ENCODE results near the gene RGS10.
A peak's percentile ranks its signal among the peaks of the same experiment; 100 is the strongest.

The RGS10 gene

DNA sequence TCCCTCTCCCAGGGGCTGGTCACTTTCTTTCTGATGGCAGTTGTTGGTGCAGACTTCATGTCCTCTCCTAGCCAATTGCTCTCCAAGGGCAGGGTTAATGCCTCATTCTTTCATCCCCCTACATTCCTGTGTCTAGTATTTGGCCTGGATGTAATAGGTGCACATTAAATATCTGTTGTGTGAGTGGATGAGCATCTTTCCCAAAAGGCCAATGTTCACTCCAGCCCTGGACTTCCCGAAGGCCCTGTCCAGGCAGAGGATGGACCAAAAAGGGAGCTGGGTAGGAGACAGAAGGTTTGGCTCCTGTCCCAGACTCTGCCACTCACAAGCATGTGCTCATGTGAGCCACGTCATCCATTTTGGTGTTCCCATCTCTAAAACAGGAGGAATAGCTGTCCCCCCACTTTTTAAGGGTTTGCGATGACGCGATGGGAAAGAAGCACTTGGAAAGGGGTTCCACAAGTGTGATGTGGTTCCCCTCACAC, 47.5 kb downstream of the RGS10 start:
- no peak for DNase-seq

DNA sequence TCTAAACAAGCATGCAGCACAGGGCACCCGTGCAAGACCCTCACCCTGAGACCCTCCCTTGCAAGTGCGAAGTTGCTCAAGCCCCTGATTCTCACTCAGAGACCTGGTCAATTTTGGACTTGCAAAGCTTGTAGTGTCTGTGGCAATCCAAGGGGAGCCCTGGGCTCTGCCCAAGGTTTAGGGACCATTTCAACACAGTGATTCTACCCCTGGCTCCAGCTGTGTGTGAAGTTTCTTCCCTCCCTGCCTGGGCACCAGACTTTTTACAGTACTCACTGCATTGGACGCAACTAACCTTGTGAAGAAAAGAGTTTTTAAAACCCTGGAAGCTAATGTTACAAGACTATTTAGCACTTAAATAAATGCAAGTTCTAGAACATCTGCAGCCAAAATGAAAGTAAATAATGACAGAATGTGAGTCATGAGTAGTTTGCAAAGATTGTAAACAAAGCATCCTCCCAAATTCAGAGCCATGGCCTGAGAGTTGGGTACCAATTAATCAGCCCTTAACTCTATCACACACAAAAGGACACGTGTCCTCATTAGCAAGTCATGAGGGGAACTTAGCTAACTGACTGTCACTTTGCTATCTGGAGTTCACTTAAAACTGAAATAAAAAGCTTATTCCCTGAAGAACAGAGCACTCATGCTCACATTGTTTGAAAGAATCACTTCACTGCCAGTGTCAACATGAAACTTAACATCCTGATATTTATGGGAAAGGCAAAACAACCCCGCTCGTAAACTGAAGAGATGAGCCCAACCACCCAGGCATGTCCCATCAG, 48.1 kb downstream of the RGS10 start:
- no peak for DNase-seq

DNA sequence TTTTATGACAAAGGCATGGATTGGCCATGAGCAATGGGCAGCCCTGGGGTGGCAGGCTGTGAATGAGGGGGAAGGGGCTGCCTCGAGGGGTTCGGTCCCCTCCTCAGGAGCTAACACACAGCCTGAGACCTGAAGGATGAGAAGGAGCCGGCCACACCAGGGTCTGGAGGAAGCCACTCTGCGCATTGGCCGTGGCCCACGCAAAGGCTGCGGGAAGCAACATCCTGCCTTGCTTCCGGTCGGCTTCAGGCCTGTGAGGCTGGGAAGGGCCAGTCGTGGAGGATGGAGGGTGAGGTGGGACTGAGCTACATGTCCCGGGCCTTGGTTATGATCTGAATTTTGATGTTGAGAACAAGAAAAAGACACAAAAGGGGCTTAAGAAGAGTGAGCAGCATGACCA, 49.4 kb downstream of the RGS10 start:
- peak; percentile 21 for DNase-seq

DNA sequence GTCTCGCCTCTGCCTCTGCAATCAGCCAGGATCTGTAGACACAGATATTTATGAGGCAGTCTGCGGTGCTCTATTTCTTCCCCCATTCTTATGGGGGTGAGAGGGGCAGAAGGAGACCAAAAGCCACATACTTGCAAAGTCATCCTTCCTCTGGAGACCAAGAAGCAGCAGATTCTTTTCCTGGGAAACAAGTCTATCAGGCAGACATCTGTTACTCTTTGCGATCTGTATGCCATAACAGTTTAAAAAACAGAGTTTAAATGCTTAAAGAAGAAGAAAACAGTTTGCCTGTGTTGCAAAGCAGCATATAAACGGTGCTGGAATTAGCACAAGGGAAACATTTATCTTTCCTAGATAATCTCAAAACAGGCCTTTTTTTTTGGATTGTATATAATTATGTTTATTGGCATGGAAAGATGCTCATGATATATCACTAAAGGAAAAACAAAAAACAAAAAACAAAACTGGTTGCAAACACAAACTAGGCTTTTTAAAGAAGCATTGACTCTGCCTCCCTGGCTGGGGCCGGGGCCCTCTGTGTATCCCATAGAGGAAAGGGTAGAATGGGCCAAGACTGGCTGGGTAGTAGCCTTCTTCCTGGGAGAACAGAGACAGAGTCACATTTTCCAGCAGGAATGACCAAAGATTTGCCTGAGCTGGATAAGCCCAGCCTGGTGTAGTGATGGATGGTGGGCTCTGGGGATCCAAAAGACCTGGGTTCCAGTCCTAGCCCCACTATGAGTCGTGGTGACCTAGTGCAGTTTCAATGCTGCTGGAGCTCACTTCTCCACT, 50.4 kb downstream of the RGS10 start:
- DNase-seq = no peak

DNA sequence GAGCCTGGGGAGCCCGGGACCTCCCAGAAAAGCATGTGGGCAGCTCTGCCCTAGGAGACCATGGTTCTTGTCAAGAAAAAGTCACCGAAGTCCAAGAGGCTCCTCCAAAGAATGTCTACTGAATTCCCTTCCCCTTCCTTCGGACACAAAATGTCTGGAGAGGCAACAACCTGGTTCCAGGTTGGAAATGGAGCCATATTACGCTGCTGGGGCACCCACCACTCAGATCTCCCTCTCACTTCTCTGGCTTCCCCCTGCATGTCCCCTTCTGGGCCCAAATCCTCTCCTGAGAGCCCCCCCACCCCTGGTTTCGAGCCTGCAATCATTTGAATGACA, 52.6 kb downstream of the RGS10 start:
- DNase-seq = no peak

DNA sequence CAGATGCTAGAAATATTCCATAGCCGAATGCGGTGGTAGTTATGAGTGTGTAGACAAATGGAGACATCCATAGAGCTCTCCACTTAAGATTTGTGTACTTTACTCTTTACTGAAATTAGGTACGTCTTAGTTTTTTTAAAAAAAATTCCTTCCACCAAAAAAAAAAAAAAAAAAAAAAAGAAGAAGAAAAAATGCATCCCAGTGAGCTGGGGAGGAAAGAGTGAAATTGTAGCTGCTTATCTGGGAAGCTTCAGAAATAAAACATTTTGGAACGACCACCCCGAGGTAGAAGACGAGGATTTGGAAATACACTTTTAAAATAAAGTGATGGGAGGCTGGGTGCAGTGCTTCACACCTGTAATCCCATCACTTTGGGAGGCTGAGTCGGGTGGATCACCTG, 53.8 kb downstream of the RGS10 start:
- DNase-seq = no peak

DNA sequence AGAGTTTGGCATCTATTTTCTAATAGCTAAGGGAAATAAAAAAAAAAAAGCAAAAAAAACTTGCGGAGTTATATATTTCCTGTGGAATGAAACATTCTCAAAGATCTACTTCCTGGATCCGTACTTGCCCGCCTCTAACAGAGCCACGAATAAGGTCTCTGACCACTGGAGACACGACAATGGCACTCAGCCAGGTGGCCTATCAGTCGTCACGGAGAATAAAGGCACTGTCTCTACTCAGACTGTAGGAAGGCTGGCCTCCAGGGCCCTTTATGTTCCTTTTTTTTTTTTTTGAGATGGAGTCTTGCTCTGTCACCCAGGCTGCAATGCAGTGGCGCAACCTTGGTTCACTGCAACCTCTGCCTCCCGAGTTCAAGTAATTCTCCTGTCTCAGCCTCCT, 58.7 kb downstream of the RGS10 start:
- no peak for DNase-seq

DNA sequence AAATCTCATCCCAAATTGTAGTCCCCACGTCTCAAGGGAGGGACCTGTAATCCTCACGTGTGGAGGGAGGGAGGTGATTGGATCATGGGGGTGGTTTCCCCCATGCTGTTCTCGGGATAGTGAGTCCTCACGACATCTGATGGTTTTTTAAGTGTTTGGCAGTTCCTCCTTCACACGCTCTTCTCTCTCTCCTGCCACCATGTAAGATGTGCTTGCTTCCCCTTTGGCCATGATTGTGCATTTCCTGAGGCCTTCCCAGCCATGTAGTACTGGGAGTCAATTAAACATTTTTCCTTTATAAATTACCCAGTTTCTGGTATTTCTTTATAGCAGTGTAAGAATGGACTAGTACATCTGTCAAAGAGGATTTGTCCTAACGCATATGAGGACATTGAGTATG, 59.5 kb downstream of the RGS10 start:
- DNase-seq = no peak

DNA sequence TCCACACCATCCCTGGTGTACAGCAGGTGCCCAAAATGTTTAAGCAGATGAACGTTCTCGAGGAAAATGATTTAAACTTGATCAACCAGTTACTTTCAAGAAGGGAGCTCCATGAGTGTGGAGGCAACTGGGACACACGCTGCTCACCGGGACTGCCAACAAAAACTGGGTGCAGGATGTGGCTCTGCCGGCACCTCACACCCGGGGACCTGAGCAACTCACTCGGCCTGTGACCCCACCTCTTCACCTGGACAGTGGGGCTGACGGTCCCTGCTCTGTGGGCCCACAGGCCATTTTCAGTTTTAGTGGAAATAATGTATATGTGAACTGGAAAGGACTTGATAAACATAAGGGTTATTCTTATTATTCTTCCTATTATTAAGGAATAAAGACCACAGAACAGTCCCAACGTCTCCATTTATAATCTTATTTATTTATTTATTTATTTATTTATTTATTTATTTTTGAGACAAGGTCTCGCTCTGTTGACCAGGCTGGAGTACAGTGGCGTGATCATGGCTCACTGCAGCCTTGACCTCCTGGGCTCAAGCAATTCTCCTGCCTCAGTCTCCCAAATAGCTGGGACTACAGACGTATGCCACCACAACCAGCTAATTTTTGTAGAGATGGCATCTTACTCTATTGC, 60.6 kb downstream of the RGS10 start:
- DNase-seq = no peak

DNA sequence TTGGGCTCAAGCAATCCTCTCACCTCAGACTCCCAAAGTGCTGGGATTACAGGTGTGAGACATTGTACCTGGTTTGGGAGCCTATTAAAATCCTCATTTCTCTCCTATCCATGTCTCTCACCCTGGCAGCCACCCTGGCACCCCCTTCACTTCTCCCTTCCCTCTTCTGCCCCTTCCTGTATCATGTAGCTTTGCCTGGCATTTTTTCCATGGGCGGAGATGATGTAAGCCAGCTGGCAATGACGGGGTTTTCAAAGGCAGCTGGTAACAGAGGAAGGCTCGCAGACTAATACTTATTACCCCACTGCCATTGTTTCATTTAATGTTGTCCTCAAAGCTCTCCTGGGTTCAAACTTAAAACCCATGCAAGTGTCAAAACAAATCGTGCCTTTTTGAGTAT, 61.9 kb downstream of the RGS10 start:
- DNase-seq = no peak

DNA sequence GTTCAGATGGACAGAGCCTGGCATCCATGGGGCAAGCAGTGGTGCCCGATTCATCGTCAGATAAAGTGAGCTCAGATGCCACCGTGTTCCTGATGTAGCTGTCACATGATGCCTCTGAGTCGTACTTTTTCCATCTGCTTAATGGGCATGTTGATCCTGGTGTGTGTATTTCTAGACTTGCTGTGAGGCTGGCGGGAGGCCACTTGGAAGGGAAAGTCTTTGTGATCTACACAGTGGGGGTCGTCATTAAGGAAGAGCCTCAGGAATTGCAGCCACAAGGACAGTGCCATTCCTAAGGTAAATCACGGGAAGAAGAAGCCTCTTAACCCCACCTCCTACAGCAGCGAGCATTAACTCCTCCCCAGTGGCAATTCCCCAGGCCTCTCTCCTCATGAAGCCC, 63.0 kb downstream of the RGS10 start:
- no peak for DNase-seq

DNA sequence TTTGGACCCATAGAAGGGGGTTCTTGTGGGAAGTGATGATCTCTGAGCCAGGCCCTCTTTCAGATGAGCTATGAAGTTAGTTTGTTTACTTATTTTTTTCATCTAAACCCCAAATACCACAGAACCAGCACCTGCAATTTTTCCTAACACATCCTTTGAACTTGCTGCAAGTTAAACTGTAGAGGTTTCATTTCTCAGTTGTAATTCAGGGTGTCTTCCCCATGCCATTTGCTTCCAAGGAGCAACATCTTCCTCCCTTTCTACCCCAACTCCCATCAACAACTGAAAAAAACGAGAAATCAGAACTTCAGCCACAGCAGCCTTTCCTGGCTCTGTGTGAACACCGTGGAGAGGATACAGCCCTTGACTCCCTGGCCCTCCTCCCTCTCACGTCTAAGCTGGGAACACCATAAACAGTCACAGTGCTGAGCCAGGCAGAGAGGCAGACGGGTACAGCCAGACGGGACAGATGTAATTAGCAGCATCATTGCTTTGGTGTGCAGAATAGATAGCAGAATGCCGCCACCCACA, 63.6 kb downstream of the RGS10 start:
- DNase-seq = no peak

DNA sequence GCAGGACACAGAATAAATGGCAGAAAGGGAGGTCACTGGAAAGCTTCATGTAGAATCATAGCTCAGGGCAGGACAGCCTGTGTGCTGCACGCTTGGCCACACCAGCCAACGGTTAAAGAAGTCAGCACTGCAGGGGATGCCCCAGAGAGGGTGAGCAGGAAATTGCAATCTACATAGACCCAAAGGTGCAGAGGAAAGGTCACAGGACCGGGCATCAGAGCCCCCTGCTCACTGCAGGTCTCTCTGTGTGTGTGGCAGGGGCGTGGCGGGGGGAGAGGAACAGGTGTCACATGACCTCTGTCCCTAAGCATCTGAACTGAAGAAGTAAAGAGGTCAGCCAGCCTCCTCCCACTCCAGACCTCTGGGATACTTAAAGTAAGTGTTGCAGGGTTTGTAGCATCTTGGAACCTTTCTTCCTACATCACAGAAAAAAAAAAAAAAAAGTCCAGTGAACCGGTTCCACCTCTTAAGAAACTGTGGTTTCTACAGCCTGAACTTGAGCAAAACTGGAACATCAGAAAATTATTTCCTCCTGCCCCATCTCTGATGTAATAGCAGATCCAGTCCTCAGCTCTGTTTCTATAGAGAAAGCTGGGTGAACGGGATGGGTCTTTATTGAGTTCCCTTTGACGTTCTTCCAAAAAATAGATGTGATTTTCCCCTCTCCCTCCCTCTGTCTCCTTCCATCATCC, 64.3 kb downstream of the RGS10 start:
- peak; percentile 59 for DNase-seq

DNA sequence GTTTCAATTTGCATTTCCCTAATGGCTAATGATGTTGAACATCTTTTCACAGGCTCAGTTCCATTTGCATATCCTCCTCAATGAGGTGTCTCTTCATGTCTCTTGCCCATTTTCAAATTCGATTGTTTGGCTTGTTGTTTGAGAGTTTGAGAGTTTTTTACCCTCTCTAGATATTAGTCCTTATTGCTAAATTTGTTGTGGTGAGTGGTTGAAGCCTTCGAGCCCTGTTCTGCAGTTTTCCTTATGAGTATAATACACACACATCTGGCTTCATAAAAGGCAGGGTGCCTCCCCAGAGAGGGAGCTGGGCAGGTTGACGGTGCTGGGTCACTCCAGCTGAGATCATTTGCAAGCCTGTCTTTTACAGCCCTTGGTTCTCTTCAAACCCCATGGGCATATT, 65.1 kb downstream of the RGS10 start:
- no peak for DNase-seq

DNA sequence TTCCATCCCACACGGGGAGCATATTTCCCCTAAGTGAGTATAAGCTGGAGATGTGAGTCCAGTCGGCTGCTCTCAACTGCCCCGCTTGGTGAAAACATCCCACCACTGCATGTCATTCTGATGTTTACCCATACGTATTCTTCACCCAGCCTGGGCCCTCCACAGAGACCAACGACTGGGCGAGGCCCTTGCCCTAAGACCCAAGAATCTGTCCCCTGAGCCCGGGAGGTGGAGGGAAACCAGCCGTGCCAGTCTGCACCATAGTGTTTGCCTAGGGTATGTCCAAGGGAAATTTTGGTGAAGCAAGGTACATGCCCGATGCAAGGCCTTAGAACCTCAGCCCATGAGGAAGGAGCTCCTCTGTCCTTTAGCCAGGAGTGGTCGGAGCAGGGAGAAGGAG, 67.9 kb downstream of the RGS10 start:
- no peak for DNase-seq

DNA sequence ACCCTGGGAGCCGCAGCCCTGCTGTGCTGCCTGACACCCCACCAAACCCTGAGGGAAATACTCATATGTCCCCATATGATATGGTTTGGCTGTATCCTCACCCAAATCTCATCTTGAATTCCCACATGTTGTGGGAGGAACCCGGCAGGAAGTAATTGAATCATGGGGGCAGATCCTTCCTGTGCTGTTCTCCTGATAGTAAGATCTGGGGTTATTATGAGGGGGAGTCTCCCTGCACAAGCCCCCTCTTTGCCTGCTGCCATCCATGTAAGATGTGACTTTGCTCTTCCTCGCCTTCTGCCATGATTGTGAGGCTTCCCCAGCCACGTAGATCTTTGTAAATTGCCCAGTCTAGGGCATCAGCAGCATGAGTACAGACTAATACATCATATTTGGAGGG, 68.7 kb downstream of the RGS10 start:
- no peak for DNase-seq

DNA sequence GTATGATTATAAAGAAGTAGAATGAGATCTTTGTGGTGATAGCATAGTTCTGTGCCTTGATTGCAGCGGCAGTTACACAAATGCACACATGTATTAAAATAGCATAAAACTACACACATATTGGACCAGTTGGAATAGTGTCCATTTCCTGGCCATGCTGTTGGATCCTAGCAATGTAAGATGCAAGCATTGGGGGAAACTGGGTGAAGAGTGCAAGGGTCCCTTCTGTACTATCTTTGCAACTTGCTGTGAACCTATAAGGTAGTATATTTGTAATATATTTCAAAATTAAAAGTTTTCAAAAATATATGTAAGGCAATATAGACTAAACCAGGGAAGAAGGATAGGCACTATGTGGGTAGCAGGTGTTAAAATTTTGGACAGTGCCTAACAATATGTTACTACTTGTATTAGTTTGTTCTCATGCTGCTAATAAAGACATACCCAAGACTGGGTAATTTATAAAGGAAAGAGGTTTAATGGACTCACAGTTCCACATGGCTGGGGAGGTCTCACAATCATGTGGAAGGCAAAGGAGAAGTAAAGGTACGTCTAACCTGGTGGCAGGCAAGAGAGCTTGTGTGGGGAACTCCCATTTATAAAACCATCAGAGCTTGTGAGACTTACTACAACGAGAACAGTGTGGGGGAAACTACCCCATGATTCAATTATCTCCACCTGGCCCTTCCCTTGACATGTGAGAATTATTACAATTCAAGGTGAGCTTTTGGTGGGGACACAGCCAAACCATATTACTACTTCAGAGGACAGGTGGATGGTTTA, 71.4 kb downstream of the RGS10 start:
- no peak for DNase-seq

DNA sequence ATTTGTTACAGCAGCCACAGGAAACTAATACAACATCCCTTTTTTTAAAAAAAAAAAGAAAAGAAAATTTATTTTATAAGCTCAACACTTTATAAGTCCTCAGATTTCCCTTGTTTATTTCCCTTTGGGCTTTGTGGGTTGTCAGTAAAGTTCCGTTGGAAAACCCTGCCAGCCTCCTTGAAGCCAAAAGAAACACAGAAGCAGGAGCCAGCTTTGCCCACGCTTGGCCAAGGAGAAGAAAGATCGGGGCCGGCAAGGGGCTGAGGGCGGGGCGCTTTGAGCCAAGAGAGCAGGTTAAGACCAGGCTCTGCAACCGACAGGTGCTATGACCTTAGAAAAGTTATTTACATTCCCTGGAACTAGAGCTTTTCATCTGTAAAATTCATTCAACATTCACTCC, 72.7 kb downstream of the RGS10 start:
- DNase-seq = no peak

DNA sequence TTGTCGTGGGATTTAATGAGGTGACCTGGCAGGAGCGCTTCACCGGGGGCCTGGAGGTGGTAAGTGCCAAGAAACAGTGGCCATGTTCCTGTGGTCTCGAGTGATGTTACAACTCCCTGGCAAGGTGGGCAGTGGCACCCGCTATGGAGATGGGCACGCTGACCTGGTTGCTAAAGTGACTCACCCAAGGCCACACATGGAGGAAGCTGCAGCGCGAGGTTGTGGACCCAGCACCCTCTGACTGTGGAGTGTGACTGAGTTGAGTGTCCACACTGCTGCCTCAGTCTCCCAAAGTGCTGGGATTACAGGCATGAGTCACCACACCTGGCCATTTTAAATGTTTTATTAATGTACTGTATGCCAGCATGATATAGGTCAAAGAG, 73.2 kb downstream of the RGS10 start:
- DNase-seq = no peak

DNA sequence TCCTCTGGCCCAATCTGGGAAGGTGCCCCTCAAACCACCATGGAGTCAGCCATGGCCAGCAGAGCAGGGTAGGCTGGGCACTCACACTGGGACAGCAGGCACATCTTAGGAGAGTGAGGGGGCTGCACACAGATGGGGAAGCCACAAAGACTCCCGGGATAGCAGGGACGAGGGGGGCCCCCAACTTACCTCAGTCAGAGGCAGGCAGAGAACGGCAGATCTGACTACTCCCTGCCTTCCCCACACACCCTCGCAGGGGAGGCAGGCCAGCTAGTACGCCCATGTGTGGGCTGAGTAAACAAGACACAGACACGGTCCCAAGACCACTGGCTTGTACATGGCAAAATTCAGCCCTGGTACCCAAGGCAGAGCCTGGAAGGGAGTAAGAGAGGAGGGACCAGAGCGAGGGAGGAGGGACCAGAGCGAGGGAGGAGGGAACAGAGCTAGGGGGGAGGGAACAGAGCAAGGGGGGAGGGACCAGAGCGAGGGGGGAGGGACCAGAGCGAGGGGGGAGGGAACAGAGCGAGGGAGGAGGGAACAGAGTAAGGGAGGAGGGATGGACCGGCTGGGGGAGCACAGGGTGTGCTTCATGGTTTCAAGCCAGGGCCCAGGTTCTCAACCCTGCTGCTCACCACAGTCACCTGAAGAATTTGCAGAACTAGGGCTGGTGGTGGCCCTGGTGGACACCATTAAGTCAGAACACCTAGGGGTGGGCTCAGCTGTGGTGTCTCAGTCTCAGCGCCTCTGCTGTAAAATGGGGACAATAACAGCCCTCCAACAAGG, 73.8 kb downstream of the RGS10 start:
- DNase-seq = no peak

DNA sequence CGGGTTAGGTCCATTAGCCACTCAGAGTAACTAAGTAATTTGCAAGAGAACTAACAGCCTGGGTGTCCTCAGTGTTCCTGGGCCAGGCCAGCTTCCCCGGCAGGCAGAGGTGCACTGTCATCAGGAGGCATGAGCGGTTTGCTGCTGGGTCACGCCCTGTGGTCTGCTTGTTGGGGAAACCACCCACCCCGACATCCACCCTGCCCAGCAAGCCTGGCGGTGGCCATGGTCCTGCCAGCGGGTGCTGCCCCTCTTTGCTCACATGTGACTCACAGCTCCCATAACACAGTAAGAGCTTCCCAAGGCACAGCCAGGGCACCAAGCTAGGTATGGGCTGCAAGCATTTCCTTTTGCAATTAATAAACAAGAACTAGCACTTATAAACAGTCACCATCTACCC, 75.9 kb downstream of the RGS10 start:
- DNase-seq = peak; percentile 57

DNA sequence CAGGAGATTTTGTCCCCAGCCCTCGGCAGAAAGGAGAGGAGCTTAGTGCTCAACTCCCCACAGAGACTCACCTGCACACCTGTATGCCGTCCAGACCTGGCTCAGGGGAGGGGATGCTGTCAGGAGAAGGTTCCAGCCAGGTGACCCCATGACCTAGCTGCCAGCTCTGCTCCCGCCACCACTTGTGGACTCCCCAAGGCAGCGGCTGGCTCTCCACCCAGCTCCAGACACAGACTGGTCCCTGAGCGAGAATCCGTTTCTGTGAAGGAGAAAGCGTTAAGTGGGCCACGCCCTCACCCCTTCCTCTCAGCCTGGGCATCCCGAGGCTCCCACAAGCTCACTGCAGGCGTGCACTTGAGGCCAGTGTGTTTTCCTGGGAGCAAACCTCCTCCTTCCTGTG, 76.4 kb downstream of the RGS10 start:
- no peak for DNase-seq

All from activated CD4-positive, alpha-beta T cell treated with anti-CD3 and anti-CD28 coated beads, Interleukin-2, Interleukin-6, amounts not matched to agents 100 ng/mL and 50 ng/mL, durations not matched to agents 16 hours and 8 hours (primary cell).